NCI-H2227 (cell line): ENCODE results near the gene NOSTRIN.
"Not testable (repeated sequence)": the region's sequence is repeated elsewhere in the genome, so short reads cannot be mapped to it uniquely, and the experiment has no call there.

Experiments
- DNase-seq: peaks from one replicate; lab custom pipeline; 2025; ENCODE audit not compliant: unreplicated experiment; lab: John Stamatoyannopoulos, UW

The NOSTRIN gene, protein sequence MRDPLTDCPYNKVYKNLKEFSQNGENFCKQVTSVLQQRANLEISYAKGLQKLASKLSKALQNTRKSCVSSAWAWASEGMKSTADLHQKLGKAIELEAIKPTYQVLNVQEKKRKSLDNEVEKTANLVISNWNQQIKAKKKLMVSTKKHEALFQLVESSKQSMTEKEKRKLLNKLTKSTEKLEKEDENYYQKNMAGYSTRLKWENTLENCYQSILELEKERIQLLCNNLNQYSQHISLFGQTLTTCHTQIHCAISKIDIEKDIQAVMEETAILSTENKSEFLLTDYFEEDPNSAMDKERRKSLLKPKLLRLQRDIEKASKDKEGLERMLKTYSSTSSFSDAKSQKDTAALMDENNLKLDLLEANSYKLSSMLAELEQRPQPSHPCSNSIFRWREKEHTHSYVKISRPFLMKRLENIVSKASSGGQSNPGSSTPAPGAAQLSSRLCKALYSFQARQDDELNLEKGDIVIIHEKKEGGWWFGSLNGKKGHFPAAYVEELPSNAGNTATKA

DNA sequence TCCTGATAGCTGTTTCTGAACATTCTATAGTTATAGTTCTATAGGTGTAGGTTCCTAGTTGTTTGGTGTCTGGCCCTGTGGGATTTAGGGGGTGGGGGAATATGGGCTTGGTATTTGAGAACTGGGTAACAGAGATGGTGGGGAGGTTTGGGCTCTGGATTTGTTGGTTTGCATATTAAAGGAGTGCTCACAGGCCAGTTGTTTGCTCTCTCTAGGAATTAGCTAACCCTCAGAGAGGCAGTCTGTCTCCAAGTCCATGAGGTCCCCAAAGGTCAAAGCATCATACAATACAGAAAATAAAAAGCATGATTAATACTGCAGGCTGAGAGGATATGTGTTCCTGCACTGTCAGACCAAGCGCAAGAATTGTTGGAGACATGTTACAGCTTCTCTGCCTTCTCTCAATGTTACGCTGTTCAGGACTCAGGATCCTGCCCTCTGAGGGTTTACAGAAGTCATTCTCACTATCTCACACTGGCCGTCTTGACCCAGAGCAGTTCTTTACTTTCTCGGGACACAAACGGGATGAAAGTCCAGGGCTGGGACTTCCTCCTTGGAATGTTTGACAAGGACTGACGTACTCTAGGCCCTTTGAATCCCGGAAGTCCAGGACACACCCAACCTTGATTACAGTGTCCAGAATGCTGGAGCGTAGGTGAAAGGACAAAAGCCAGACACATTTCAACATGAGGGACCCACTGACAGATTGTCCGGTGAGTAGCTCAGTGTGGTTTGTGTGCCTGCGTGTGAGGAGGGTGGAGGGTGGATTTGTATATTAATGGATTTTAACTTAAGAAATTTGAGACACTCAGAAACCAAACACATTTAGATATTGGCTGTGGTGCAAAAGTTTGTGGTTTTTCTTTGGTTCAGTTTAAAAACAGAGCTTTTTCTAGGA is at the start of gene NOSTRIN:
NOSTRIN (plus strand) TSS at position 677 of the 898 bp plus-strand sequence; CDS start at position 687, 10 bp downstream.
- no peak for DNase-seq

- no peak for DNase-seq
These were observed 48.6 kb upstream of the NOSTRIN start for GRCh38 chr2:168753765-168754329.

GRCh38 chr2:168757223-168757622 is 45.2 kb upstream of the NOSTRIN start:
- DNase-seq: no peak

DNA sequence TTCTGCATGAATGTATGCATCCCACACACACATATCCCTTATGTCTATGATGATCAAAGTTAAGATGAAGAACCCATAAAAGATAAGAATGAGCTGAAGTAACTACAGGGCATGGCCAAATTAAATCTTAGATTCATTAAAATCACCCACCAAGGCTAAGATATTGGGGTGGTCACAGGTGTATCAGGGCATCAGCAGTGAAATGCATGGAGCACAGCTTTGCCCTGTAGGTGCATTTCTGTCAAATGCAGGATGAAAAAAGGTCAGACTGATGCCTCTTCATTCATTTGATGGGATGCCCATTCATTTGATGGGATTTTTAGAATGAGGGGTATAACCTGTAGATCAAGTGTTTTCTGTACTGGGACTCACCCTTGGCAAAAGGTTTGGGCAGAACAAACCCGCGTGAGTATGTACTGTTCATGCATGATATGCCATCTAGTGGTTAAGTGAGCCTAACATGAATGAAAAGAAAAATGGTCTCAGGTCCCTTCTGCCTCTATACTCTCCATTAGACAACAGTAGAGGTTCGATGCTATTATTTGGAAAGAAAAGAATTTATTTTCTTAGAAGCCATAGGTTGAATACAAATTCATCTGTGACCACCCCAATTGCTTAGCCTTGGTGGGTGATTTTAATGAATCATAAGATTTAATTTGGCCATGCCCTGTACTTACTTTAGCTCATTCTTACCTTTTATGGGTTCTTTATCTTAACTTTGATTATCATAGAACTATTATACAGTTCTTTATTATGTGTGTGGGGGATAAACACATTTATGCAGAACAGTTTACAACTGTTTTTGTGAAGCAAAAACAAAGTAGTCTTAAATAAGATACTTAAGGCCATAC is 43.2 kb upstream of the NOSTRIN start:
- peak; percentile 77 for DNase-seq

DNA sequence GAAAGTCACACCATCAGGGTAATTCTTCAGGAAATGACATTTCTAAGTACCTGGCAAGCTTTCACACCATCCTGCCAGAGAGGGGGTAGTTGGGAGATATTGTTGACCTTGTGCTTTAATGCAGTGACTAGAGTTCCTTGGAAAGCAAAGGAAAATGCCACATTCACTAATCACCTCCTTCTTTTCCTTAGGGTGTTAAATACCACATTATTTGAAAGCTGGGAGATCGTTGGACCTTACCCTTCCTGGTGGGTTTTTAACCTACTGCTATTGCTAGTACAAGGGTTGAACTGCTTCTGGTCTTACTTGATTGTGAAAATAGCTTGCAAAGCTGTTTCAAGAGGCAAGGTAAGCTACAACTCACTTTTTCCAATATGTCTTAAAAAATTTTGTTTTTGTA is 37.0 kb upstream of the NOSTRIN start:
- no peak for DNase-seq

GRCh38 chr2:168766600-168766999 is 35.8 kb upstream of the NOSTRIN start:
- DNase-seq: no peak

DNA sequence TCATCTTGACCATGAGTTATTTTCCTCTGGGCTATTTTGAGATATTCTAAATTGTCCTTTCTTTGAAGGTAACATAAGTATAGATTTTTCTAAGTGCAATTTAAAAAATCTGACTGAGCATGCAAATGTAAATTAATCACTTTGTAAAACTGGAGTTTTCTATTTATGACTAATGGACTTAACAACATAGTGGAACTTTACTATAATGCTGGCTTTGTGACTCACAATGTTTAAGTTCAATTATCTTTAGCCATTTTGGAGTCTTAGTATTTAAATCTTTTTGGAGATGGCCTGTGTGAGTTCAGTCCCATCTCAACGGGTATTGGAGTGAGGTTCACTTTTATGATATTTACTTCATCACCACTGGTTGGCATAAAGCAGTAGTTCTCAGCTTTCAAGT is 35.2 kb upstream of the NOSTRIN start:
- DNase-seq: no peak

GRCh38 chr2:168768357-168768756 is 34.1 kb upstream of the NOSTRIN start:
- not testable (repeated sequence) for DNase-seq

DNA sequence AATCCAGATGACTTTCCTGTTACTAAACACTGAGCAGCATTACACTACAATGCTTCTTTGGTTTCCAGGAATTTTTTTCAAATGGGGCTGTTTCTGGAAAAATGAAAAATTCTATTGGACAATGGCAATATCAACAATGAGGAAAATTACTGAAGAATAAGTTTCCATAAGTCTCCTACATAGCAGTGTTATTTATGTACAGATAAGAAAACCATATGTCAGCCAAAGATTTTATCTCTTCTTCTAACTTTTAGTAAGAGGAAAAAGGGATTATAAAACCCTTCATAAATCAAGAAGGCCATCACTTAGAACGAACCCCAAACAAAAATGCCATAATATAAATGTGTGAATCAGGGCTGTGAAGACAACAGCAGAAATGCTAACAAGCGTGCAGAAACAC is 31.6 kb upstream of the NOSTRIN start:
- no peak for DNase-seq

DNA sequence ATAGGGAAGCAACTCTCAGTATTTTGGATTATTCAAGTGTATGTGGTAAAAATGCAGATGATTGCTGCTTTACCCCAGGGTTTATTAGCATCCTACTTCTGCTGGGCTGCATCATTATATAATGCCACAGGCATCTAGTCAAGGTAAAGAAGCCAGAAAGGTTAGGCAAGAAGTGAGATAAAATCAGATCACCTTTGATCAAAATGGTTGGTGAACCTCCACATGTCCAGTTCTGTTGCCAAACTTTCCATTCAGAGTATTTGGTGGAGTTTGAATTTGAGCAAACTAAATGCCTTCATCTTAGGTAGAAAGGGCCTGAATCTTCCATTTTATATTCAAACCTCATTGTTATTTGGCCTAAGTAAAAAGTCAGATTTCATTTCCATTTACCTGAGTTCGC is 29.7 kb upstream of the NOSTRIN start:
- no peak for DNase-seq

DNA sequence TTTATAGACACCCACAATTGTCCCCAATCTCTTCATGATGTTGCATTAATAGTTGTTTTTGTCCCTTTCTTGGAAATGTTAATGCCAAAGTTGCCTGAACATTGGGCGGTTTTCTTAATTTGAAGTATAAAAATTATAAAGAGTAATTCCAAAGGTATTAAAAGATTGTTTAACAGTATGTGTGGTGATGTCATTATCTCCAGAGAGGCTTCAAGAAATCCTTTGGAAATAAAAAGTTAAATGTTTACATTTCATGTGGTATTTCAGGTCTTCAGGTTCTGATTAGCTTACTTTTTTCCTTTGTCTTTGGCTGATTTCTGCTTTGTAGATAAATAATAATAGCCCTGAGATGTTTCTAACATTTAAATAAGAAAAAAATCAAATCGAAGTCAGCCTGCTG is 29.3 kb upstream of the NOSTRIN start:
- DNase-seq: no peak

GRCh38 chr2:168773719-168774521 is 28.5 kb upstream of the NOSTRIN start:
- peak; percentile 60 for DNase-seq

DNA sequence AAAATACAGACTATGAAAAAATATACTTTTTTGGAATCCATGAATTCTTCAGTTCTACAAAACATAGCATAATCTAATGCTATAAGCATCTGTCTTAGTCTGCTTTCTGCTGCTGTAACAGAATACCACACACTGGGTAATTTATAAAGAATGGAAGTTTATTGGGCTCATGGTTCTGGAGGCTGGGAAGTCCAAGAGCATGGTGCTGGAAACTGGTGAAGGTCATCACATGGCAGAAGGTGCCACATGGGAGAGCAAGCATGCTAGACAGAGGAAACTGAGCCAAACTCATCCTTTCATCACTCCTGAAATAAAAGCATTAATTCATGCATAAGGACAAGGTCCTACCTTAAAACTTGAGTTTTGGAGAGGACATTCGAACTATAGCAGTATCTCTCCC is 26.6 kb upstream of the NOSTRIN start:
- DNase-seq: no peak

- no peak for DNase-seq
These were observed 21.8 kb upstream of the NOSTRIN start for GRCh38 chr2:168780669-168781071.

GRCh38 chr2:168781191-168781817 is 21.1 kb upstream of the NOSTRIN start:
- DNase-seq: no peak

DNA sequence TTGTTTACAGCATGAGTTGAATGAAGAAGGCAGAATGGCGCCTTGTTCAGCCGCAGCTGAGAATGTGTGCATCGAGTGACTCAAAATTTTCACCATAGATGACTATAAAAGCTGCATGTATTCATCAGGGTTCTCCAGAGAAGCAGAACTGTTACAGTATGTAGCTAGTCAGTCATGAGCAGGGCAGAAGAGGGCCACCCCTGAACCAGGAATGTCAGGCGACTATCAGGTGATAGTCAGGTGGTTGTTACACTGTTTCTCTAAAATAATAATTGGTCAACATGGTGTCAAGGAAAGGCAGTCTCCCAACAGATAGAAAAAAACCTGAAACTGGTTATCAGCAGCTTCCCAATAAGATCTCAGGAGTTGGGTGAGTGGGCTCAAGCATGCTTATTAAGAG is 20.2 kb upstream of the NOSTRIN start:
- DNase-seq: no peak

DNA sequence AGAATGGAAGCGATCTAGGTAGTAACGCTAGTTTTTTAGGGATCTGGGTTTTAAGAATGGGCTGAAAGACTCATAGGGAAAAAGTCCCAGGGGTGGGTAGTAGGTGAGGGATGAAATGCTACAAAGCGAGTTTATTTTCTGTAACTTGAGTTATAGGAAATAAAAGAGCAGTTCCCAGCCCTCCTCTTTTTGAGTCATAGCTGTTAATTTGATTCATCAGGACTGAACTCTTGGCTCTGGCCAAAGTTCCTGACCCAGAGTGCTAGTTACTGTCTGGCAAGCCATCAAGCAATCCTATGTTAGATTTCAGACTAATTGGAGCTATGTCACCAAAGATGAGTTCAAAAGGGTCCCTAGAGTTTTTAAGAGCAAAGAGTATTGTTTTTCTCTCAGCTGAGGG is 17.4 kb upstream of the NOSTRIN start:
- DNase-seq: no peak

DNA sequence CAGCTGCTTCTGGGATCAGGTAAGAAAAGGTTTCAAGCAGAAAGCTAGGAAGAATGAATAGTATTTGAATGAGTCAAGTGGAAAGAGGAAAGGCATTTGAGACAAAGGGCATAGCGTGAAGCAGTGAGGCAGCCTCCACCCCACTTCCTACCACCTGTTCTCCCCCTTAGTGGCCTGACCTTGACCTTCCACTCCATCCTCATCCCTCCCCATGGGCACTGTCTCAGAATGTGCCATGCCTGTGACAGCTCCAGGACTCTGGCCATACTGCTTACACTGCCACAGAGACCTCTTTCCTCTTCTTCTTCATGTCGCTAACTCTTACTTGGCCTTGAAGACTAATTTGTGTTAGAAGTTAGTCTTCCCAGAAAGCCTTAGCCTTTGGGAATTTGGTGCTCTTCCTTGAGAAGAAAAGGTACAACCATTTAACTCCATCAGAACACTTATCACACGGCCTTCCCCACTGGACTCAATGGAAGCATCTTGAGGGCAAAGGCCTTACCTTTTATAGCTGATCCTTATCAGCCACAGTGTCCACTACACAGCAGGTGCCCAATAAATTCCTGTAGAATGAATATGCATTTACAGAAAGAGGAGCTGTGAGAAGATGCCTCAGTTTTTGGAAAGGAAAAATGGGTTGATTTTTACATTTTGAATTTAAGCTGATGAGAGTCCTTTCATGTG is 15.2 kb upstream of the NOSTRIN start:
- DNase-seq: no peak
